GM23338 (cell line): ENCODE data around the gene FBXO17. TPM values are rescaled to one million over a fixed set of nuclear protein-coding genes. Genes with fewer than 3 reads are reported as not detected.

ENCODE experiments used
- ATAC-seq: fragments of 200-7000 bp; cut with Tn5 transposase; 3 replicates; pipeline ENCODE4 v1.9.1; 2020
- DNase-seq: peaks from one replicate; pipeline ENCODE4 v3.0.0-alpha.2; 2015; ENCODE audit warnings: low spot score
- H2AFZ ChIP-seq: fragments of 200-600 bp; sonication (generic); 2 replicates; pipeline ENCODE4 v1.8.0; 2016; ENCODE audit warnings: antibody characterized with exemption, mild to moderate bottlenecking, moderate library complexity
- H3F3A ChIP-seq: fragments of 200-600 bp; sonication (generic); replicated peaks from 2 replicates; pipeline ENCODE4 v1.8.0; 2017; ENCODE audit warnings: antibody characterized with exemption, mixed run types, low read depth
- H3K27ac ChIP-seq: fragments of 200-600 bp; sonication (generic); 2 replicates; pipeline ENCODE4 v1.6.1; 2016; ENCODE audit warnings: low read depth
- H3K27me3 ChIP-seq: fragments of 200-600 bp; sonication (generic); 2 replicates; pipeline ENCODE4 v1.8.0; 2016; ENCODE audit warnings: mild to moderate bottlenecking, mixed run types, moderate library complexity; ENCODE audit not compliant: insufficient read depth
- H3K36me3 ChIP-seq: fragments of 200-600 bp; sonication (generic); 2 replicates; pipeline ENCODE4 v1.8.0; 2016; ENCODE audit warnings: mild to moderate bottlenecking; ENCODE audit not compliant: insufficient read depth
- H3K4me1 ChIP-seq: fragments of 200-600 bp; sonication (generic); 2 replicates; pipeline ENCODE4 v1.8.0; 2016; ENCODE audit warnings: mild to moderate bottlenecking, moderate library complexity; ENCODE audit not compliant: insufficient read depth
- H3K4me2 ChIP-seq: fragments of 200-600 bp; sonication (generic); 2 replicates; pipeline ENCODE4 v1.7.1; 2017; ENCODE audit warnings: mixed run types
- H3K4me3 ChIP-seq: fragments of 200-600 bp; sonication (generic); 2 replicates; pipeline ENCODE4 v1.6.1; 2016; ENCODE audit warnings: mixed run types
- H3K79me2 ChIP-seq: fragments of 200-600 bp; sonication (generic); replicated peaks from 2 replicates; pipeline ENCODE4 v1.8.0; 2017; ENCODE audit warnings: mild to moderate bottlenecking; ENCODE audit not compliant: insufficient read depth
- H3K9me2 ChIP-seq: fragments of 200-600 bp; sonication (generic); 2 replicates; pipeline ENCODE4 v1.8.0; 2017; ENCODE audit not compliant: insufficient read depth
- H4K20me1 ChIP-seq: fragments of 200-600 bp; sonication (generic); replicated peaks from 2 replicates; pipeline ENCODE4 v1.8.0; 2017; ENCODE audit warnings: mild to moderate bottlenecking; ENCODE audit not compliant: insufficient read depth
- H3K27ac Mint-ChIP-seq: 2 replicates; pipeline ENCODE4 v1.8.0; 2020; ENCODE audit warnings: inconsistent platforms, mild to moderate bottlenecking, moderate library complexity, mixed read lengths
- H3K27me3 Mint-ChIP-seq: 3 replicates; pipeline ENCODE4 v1.8.0; 2022; ENCODE audit warnings: low read depth, mild to moderate bottlenecking, moderate library complexity, mixed read lengths, inconsistent platforms; ENCODE audit not compliant: insufficient read depth, poor library complexity
- H3K36me3 Mint-ChIP-seq: 3 replicates; pipeline ENCODE4 v1.8.0; 2021; ENCODE audit warnings: low read depth, mild to moderate bottlenecking, inconsistent platforms, moderate library complexity, mixed read lengths
- H3K4me1 Mint-ChIP-seq: 3 replicates; pipeline ENCODE4 v1.8.0; 2020; ENCODE audit warnings: mild to moderate bottlenecking, inconsistent platforms, mixed read lengths
- H3K4me3 Mint-ChIP-seq: 3 replicates; pipeline ENCODE4 v1.8.0; 2021; ENCODE audit warnings: moderate library complexity, mild to moderate bottlenecking, inconsistent platforms, mixed read lengths
- H3K9me3 Mint-ChIP-seq: 3 replicates; pipeline ENCODE4 v1.8.0; 2020; ENCODE audit warnings: moderate library complexity, mild to moderate bottlenecking, inconsistent platforms, mixed read lengths
- CTCF ChIP-seq, 2 experiments: fragments of 200-600 bp in 1 of 2; sonication (generic) in 1 of 2; conservative IDR thresholded peaks; 2 replicates each; pipeline versions ENCODE4 v1.5.1 to v1.6.1; 2016 to 2017; ENCODE audit warnings: antibody characterized with exemption in 2 of 2, low read depth in 2 of 2, mild to moderate bottlenecking in 2 of 2, moderate library complexity in 1 of 2
- ETS1 ChIP-seq: IDR thresholded peaks from 2 replicates; pipeline ENCODE4 v1.6.1; 2016; ENCODE audit warnings: antibody characterized with exemption
- EZH2 ChIP-seq: fragments of 200-600 bp; sonication (generic); IDR thresholded peaks from one replicate; pipeline ENCODE4 v1.8.0; 2017; ENCODE audit warnings: antibody characterized with exemption, mild to moderate bottlenecking, low read depth; ENCODE audit not compliant: unreplicated experiment
- EZH2phosphoT487 ChIP-seq: fragments of 200-600 bp; sonication (generic); IDR thresholded peaks from one replicate; pipeline ENCODE4 v1.8.1; 2018; ENCODE audit warnings: antibody characterized with exemption; ENCODE audit not compliant: unreplicated experiment
- NANOG ChIP-seq: IDR thresholded peaks from 2 replicates; pipeline ENCODE4 v1.6.1; 2016; ENCODE audit warnings: antibody characterized with exemption, borderline replicate concordance
- REST ChIP-seq: IDR thresholded peaks from one replicate; pipeline ENCODE4 v1.6.1; 2018; ENCODE audit warnings: antibody characterized with exemption; ENCODE audit not compliant: unreplicated experiment
- ZNF114 ChIP-seq: fragments of 250-450 bp; sonication (Bioruptor Pico); IDR thresholded peaks from 2 replicates; pipeline ENCODE4 v1.5.0; 2020; ENCODE audit warnings: mild to moderate bottlenecking, moderate library complexity
- ZNF331 ChIP-seq: fragments of 250-450 bp; sonication (Bioruptor Pico); IDR thresholded peaks from 2 replicates; pipeline ENCODE4 v1.5.0; 2020; ENCODE audit warnings: low read depth, mild to moderate bottlenecking, moderate library complexity
- ZNF462 ChIP-seq: fragments of 250-450 bp; sonication (Bioruptor Pico); IDR thresholded peaks from 2 replicates; pipeline ENCODE4 v1.5.0; 2020; ENCODE audit warnings: mild to moderate bottlenecking, moderate library complexity
- polyA plus RNA-seq: library from polyadenylated mRNA; unstranded; fragments of >200 nt; fragmentation: Nextera tagmentation; extraction: Ambion mirVana; gene quantifications from 2 replicates; pipeline ENCODE4 v1.2.1, GENCODE V29; 2016
- total RNA-seq: library from RNA; depleted of rRNA; stranded (reverse); fragments of >200 nt; shearing (Covaris generic); gene quantifications from 2 replicates; pipeline ENCODE4 v1.2.3, GENCODE V29; 2014

Gene FBXO17
- total and polyA plus RNA-seq, 2 experiments from 2014 or later = 17.2 to 29.0 TPM

DNA sequence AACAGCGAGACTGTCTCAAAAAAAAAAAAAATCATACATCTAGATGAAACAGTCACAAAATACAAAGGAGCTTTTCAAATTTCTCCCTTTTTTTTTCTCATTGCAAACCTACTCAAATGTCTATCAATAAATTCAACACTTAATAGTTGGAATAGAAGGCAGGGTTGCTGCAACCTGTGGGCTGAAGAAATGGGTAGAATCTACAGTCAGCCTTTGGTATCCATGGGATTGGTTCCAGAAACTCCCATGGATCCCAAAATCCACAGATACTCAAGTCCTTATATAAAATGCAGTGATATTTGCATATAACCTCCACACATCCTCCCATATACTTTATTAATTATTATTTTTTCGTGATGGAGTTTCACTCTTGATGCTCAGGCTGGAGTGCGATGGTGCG, 42.1 kb upstream of the FBXO17 start:
- Histone ChIP-seq H3K79me2 (no peaks in the 10 kb centered on the region), H3K9me2 (no peaks in the 10 kb centered on the region), H3K36me3 (no peaks in the 10 kb centered on the region), H3F3A (no peaks in the 10 kb centered on the region), H3K4me2 (no peak overlapping the region), H4K20me1 (peaks cover 6% of the 10 kb centered on the region; the same call in 1 of the 2 replicates), H3K4me3 (no peak overlapping the region), H3K27ac (no peak overlapping the region), H3K4me1 (no peaks in the 10 kb centered on the region), H3K27me3 (no peaks in the 10 kb centered on the region), H2AFZ (no peak overlapping the region)
- no peak for ATAC-seq
- Mint-ChIP-seq H3K4me3 (no peak overlapping the region), H3K9me3 (no peaks in the 10 kb centered on the region), H3K4me1 (no peaks in the 10 kb centered on the region), H3K27ac (no peak overlapping the region), H3K36me3 (peaks cover 4% of the 10 kb centered on the region; the same call in 2 of the 3 replicates), H3K27me3 (no peaks in the 10 kb centered on the region)
- TF ChIP-seq ZNF462 (CRISPR knock-in tag) = no peak
- no peak for DNase-seq

GRCh38 chr19:39017026-39017425, 41.5 kb upstream of the FBXO17 start:
- Histone ChIP-seq H3K27ac (no peak overlapping the region), H3K4me3 (no peak overlapping the region), H3K4me2 (no peak overlapping the region), H3K4me1 (no peaks in the 10 kb centered on the region), H4K20me1 (peaks cover 6% of the 10 kb centered on the region; the same call in 1 of the 2 replicates), H2AFZ (no peak overlapping the region), H3K9me2 (no peaks in the 10 kb centered on the region), H3K27me3 (no peaks in the 10 kb centered on the region), H3K79me2 (no peaks in the 10 kb centered on the region), H3K36me3 (no peaks in the 10 kb centered on the region), H3F3A (no peaks in the 10 kb centered on the region)
- Mint-ChIP-seq H3K27ac (no peak overlapping the region), H3K4me3 (no peak overlapping the region), H3K9me3 (no peaks in the 10 kb centered on the region), H3K27me3 (no peaks in the 10 kb centered on the region), H3K4me1 (no peaks in the 10 kb centered on the region), H3K36me3 (peaks cover 8% of the 10 kb centered on the region; the same call in 2 of the 3 replicates)
- ATAC-seq = no peak
- no peak for DNase-seq
- no peak for TF ChIP-seq REST
- no peak for TF ChIP-seq EZH2phosphoT487
- TF ChIP-seq ZNF114 (CRISPR knock-in tag) = no peak
- TF ChIP-seq ZNF331 = no peak
- TF ChIP-seq NANOG = no peak
- TF ChIP-seq ETS1 = no peak
- TF ChIP-seq EZH2 = no peak
- no peak for TF ChIP-seq CTCF (conservative IDR thresholded peaks at IDR 0.05; ENCODE audit: low read depth in 2 of 2)
